Measurements from ENCODE around the gene ATXN1.

Gene ATXN1

GRCh38 chr6:16438718-16439591 lies 322.3 kb downstream of the ATXN1 start:
- DNase-seq (ENCODE audit: low read depth): no peak

- DNase-seq (ENCODE audit: low read depth): no peak
These were observed 323.3 kb downstream of the ATXN1 start for GRCh38 chr6:16437984-16438383.

GRCh38 chr6:16437095-16437494 lies 324.2 kb downstream of the ATXN1 start:
- DNase-seq (ENCODE audit: low read depth): no peak

- DNase-seq (ENCODE audit: low read depth): no peak
These were observed 324.7 kb downstream of the ATXN1 start for GRCh38 chr6:16436550-16436949.

GRCh38 chr6:16434885-16435284 lies 326.4 kb downstream of the ATXN1 start:
- DNase-seq (ENCODE audit: low read depth): no peak

GRCh38 chr6:16433338-16433890 lies 327.8 kb downstream of the ATXN1 start:
- no peak for DNase-seq (ENCODE audit: low read depth)

GRCh38 chr6:16432075-16433032 lies 328.9 kb downstream of the ATXN1 start:
- no peak for DNase-seq (ENCODE audit: low read depth)

GRCh38 chr6:16431106-16431505 lies 330.2 kb downstream of the ATXN1 start:
- no peak for DNase-seq (ENCODE audit: low read depth)

GRCh38 chr6:16430391-16431089 lies 330.7 kb downstream of the ATXN1 start:
- DNase-seq (ENCODE audit: low read depth): no peak

- no peak for DNase-seq (ENCODE audit: low read depth)
These were observed 331.6 kb downstream of the ATXN1 start for GRCh38 chr6:16429669-16430068.

GRCh38 chr6:16427124-16427523 lies 334.1 kb downstream of the ATXN1 start:
- DNase-seq (ENCODE audit: low read depth): no peak

- DNase-seq (ENCODE audit: low read depth): no peak
These were observed 335.2 kb downstream of the ATXN1 start for GRCh38 chr6:16425881-16426615.

- no peak for DNase-seq (ENCODE audit: low read depth)
These were observed 339.7 kb downstream of the ATXN1 start for GRCh38 chr6:16421462-16421960.

- DNase-seq (ENCODE audit: low read depth): no peak
These were observed 340.4 kb downstream of the ATXN1 start for GRCh38 chr6:16420715-16421461.

GRCh38 chr6:16420337-16420714 lies 340.9 kb downstream of the ATXN1 start:
- no peak for DNase-seq (ENCODE audit: low read depth)

GRCh38 chr6:16419636-16420336 lies 341.5 kb downstream of the ATXN1 start:
- no peak for DNase-seq (ENCODE audit: low read depth)

GRCh38 chr6:16418151-16418550 lies 343.1 kb downstream of the ATXN1 start:
- DNase-seq (ENCODE audit: low read depth): no peak

GRCh38 chr6:16415677-16416076 lies 345.6 kb downstream of the ATXN1 start:
- no peak for DNase-seq (ENCODE audit: low read depth)

- no peak for DNase-seq (ENCODE audit: low read depth)
These were observed 347.1 kb downstream of the ATXN1 start for GRCh38 chr6:16414205-16414604.

- DNase-seq (ENCODE audit: low read depth): no peak
These were observed 347.9 kb downstream of the ATXN1 start for GRCh38 chr6:16413399-16413798.

All from stimulated activated CD8-positive, alpha-beta memory T cell treated with anti-CD3 and anti-CD28 coated beads, Interleukin-15, amount 100 ng/mL, for 24 hours (primary cell).